ENCODE data around the gene ACP3.
"Not testable (repeated sequence)": the region's sequence is repeated elsewhere in the genome, so short reads cannot be mapped to it uniquely, and the experiment has no call there.

Gene ACP3

GRCh38 chr3:132317229-132317948 lies at the start of gene ACP3:
ACP3 (plus strand) TSS chr3:132317407; CDS start chr3:132317457, 50 bp downstream.
- DNase-seq: no peak

GRCh38 chr3:132268956-132269355 lies 48.3 kb upstream of the ACP3 start:
- no peak for DNase-seq

- DNase-seq: no peak
Measured at GRCh38 chr3:132273036-132273435, 44.2 kb upstream of the ACP3 start.

GRCh38 chr3:132276228-132276906 lies 40.8 kb upstream of the ACP3 start:
- DNase-seq: no peak

- DNase-seq: no peak
Measured at GRCh38 chr3:132279030-132279429, 38.2 kb upstream of the ACP3 start.

GRCh38 chr3:132283440-132283839 lies 33.8 kb upstream of the ACP3 start:
- DNase-seq: no peak

GRCh38 chr3:132283916-132284405 lies 33.2 kb upstream of the ACP3 start:
- DNase-seq: no peak

- no peak for DNase-seq
Measured at GRCh38 chr3:132284781-132285619, 32.2 kb upstream of the ACP3 start.

- no peak for DNase-seq
Measured at GRCh38 chr3:132285620-132285945, 31.6 kb upstream of the ACP3 start.

GRCh38 chr3:132286035-132286434 lies 31.2 kb upstream of the ACP3 start:
- DNase-seq: no peak

- DNase-seq: no peak
Measured at GRCh38 chr3:132288357-132288756, 28.9 kb upstream of the ACP3 start.

- no peak for DNase-seq
Measured at GRCh38 chr3:132289316-132289715, 27.9 kb upstream of the ACP3 start.

- DNase-seq: no peak
Measured at GRCh38 chr3:132290833-132291232, 26.4 kb upstream of the ACP3 start.

GRCh38 chr3:132292042-132292441 lies 25.2 kb upstream of the ACP3 start:
- no peak for DNase-seq

GRCh38 chr3:132293251-132293650 lies 24.0 kb upstream of the ACP3 start:
- no peak for DNase-seq

GRCh38 chr3:132294906-132295305 lies 22.3 kb upstream of the ACP3 start:
- no peak for DNase-seq

- DNase-seq: not testable (repeated sequence)
Measured at GRCh38 chr3:132303336-132304201, 13.6 kb upstream of the ACP3 start.

- not testable (repeated sequence) for DNase-seq
Measured at GRCh38 chr3:132304351-132304750, 12.9 kb upstream of the ACP3 start.

GRCh38 chr3:132310057-132310456 lies 7.2 kb upstream of the ACP3 start:
- not testable (repeated sequence) for DNase-seq

GRCh38 chr3:132311316-132311715 lies 5.9 kb upstream of the ACP3 start:
- DNase-seq: no peak

- DNase-seq: no peak
Measured at GRCh38 chr3:132311841-132312240, 5.4 kb upstream of the ACP3 start.

GRCh38 chr3:132315851-132316250 lies 1.4 kb upstream of the ACP3 start:
- no peak for DNase-seq

- DNase-seq: no peak
Measured at GRCh38 chr3:132318451-132318850, 1.2 kb downstream of the ACP3 start.
